Activated CD8-positive, alpha-beta memory T cell treated with anti-CD3 and anti-CD28 coated beads for 1 hour (primary cell): Measurements from ENCODE around the gene TACR2.

Source experiments
- DNase-seq, 2 donors: peaks; one replicate each; pipeline ENCODE4 v3.0.0-alpha.2; 2020; ENCODE audit warnings: low read depth in 1 of 2; ENCODE audit errors: extremely low read depth in 1 of 2

TACR2 gene

DNA sequence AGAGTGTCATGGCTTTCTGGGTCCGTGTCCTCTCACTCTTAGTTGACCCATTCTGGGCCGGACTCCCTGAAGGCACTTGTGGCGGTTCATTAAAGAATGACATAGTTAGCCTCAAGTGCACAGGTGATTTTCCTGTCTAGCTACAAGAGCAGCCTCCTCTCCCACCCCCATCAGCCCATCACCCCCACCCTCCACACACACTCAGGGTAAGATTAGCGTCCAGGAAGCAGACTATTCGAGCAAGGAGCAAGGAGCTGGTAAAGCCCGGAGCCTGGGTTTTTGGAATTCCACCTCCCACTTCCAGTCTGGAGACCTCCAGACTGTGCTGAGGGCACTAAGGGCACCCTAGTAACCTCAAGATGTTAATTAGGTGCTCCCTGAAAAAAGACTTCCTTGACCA is 39.5 kb downstream of the TACR2 start:
- no peak for DNase-seq

DNA sequence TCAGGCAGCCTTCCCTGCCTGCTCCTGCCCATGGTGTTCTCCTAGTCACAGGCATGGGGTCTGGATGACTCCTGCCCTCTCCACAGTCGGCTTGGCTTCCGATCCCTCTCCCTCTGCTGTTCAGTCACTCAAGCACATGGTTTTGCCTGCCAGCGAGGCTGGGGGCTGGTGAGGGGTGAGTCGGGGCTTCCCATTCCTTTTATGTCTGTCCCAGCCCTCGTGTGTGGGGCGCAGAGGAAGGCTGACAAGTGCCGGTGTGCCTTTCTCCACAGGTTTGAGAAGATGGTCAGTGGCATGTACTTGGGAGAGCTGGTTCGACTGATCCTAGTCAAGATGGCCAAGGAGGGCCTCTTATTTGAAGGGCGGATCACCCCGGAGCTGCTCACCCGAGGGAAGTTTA is 40.1 kb downstream of the TACR2 start:
- DNase-seq, result no peak

DNA sequence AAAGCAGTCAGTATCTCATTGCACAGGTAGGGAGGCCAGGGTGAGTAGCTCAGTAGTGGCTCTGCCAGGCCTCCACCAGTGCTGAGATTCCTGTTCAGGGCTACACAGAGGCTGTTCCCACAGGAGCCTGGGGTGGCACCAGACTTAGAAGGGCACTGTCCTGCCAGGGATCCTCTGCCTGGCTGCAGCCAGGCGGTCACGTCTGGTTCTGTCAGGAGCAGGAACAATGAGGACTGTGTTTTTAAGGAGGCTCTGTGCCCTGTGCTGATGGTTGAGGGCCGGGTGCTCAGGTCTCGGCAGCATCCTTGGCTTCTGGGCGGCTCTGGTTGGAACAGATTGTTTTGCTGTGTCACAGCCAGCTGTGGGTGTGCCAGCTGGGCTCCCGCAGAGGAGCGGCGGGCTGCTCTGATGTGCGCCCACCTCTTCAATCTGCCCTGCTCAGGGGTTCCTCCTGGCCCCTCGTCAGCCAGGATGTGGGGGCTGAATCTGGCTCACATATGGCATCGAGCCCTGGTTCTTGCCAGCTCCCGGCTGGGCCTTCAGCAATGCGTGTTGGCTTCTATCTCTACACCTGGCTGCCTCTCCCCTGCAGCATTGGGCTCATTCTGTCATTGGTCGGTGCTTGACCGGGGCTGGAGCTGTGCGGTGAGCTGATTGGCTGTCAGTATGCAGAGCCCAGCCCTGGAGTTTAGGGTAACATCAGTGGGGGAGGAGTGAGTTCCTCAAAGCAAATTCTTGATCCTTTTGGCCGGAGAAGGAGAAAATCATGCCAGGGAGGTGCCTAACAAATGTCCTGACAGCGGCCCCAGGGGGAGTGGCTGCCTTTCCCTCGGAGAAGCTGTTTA is 41.2 kb downstream of the TACR2 start:
- DNase-seq, result no peak

DNA sequence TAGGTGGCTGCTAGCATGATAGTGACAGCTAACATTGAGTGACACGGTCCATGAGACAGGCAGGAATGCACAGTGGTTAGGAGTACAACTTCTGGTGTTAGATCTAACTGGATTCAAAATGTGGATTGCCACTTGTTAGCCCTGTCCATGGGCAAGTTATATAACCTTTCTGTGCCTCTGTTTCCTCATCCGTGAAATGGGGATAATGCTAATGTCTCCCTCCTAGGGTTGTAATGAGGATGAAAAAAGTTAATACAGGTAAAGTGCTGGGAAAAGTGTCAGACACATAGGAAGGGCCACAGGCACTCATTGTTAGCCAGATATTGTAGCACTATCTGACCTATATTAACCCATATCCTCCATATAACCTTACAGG is 41.8 kb downstream of the TACR2 start:
- no peak for DNase-seq

DNA sequence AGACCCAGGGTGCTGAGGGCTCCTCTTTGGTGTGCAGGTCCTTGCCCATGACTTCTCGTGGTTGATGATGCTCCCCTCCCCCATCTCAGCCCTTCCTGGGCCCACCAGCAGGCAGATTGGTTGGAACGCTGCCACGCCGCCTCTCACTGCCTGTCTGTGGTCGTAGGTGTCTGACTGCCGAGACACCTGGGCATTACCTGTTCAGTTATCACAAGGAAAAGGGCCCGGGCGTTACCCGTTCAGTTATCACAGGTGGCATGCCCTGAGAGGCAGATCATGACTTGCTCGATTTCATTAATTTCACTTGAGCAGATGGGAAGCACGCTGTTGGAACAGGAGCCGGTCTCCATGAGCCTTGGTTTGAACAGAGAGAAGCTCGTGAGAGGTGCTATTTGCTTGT is 42.5 kb downstream of the TACR2 start:
- DNase-seq, result no peak

DNA sequence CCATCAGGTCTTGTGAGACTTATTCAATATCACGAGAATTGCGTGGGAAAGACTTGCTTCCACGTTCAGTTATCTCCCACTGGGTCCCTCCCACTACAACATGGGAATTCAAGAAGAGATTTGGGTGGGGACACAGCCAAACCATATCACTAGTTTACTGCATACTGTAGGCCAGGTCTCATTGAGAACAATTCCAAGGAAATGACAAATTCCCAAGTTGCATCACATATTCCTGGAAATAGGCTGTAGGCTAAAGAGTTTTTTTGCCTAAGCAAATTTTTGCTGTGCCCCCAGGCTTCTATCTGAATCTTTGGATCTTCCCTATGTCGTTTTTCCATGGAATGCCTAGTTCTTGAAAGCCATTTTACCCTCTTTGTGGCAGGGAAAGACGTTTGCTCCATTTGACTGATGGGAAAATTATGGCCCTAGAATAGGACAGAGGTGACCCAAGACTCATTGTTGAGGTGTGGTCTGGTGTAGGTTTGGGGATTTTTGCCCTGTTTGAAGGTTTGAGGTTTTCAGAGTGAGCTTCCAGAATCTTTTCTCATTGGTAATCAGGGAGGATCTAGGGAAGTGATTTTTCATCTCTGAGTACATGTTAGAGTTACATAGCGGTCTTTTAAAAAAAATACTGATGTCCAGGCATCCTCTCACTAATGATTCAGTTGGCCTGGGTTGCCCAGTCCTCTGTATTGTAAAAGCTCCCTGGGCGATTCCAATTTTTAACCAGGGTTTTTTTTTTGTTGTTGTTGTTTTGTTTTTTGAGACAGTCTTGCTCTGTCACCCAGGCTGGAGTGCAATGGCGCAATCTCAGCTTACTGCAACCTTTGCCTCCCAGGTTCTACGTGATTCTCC is 44.4 kb downstream of the TACR2 start:
- no peak for DNase-seq

DNA sequence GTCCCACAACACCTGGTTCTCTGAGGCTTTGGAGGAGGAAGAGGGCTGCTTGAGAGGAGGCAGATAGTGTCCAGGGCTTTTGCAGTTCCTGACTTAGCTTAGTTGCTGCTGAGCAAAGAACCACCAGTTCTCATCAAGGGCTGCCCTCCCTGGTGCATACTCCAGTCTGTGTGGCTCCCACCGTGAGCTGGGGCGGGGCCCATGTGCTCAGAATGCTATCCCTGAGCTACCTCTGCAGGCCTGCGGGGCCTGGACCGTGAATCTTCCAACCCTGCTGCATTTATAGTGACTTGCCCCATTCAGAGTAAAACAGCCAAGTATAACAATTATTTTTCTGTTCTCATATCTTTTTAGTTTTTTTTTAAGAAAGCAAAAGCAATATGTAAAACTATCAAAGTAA is 49.2 kb downstream of the TACR2 start:
- no peak for DNase-seq

DNA sequence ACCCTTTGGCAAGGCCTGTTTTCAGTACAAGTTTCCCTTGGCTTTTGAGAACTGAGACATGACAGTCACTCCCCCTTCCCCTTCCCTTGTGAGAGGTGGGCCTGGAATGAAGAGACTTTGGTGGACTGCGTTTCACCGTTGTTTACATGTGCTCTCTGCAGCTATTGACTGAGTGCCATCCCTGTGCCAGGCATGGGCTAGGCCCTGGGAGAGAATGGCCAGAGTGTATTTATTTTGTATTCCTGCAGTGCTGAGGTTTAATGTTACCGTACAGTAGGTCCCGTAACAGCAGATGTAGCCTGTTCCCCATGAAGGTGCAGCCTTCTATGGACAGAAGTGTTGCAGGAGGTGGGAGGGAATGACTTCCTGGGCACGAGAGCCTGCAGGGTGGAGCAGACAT is 50.0 kb downstream of the TACR2 start:
- DNase-seq, result no peak

DNA sequence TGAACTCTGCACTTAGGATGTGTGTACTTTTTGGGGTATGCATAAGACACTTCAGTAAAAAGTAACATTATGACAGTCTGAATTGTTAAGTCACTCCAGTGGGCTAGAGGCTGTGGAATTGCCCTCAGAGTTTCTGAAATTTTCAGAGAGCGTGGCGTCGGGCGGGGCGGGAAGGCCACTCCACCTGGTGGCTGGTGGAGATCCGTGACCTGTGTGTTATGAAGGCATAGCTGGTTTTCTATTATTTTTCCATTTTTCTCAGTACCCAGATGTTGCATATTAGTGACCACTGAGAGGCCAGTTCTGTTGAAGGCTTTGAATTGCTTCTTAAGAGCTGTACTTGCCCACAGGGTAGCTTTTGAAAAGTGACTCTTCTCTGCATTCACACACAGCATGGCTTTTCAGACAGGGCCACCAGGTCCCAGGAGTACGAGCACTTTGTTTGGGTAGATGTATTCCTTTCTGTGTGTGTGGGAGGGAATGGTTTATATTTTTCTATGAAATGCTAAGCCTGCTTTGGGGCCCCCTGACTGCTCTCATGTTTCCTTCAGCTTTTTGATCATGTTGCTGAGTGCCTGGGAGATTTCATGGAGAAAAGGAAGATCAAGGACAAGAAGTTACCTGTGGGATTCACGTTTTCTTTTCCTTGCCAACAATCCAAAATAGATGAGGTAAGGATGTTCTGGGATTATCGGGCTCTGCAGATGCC is 52.3 kb downstream of the TACR2 start:
- DNase-seq, result no peak

DNA sequence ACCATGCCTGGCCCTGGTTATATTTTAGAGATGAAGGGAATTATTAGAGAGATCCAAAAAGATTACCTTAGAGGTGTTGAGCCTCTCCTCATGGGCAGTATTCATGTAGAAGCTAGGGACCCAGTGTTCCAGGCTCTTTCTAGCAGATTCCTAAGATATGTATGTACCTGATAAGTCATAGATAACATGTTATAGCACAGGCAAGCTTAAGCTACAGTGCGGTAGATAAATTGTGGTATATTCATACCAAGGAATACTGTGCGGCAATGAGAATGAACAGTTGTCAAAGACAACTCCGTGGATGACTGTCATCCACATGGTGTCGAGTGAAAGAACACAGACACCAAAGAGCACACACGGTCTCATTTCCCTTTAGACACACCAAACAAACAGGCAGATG is 53.1 kb downstream of the TACR2 start:
- no peak for DNase-seq

DNA sequence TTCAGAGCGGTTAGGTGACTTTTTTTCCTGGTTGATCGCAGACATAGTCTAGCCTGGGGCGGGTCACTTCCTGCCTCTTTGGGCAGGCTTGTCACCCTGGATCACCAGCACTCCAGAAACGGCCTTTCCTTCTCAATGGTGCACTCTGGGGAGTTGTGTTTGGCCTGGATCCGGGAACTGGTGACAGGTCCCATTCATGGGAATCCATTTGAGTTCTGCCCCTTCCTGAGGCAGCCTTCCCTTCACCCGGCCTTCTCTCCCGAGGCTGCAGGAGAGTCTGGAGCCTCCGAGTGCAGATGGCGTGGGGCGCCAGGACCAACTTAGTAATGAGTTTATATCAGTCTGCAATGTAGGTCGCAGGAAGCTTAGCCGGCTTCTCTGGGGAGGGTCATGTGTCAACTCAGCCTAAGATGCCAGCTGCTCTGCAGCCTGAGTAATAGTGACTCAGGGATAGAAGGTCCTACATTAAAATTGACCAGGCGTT is 54.2 kb downstream of the TACR2 start:
- DNase-seq, result no peak

DNA sequence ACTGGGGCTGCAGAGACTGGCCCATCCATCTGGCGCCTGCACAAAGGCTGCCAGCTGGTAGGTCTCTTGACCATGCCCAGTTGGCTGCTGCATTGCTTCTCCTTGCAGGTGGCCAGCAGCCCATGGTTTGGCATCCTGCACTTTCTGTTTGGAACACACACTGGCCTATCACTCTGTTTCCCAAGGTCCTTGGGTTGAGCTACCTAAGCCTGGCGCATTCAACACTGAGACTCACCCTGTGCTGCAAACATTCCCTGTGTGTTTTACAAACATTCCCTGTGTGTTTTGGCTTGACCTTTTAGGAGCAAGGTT is 55.5 kb downstream of the TACR2 start:
- no peak for DNase-seq

DNA sequence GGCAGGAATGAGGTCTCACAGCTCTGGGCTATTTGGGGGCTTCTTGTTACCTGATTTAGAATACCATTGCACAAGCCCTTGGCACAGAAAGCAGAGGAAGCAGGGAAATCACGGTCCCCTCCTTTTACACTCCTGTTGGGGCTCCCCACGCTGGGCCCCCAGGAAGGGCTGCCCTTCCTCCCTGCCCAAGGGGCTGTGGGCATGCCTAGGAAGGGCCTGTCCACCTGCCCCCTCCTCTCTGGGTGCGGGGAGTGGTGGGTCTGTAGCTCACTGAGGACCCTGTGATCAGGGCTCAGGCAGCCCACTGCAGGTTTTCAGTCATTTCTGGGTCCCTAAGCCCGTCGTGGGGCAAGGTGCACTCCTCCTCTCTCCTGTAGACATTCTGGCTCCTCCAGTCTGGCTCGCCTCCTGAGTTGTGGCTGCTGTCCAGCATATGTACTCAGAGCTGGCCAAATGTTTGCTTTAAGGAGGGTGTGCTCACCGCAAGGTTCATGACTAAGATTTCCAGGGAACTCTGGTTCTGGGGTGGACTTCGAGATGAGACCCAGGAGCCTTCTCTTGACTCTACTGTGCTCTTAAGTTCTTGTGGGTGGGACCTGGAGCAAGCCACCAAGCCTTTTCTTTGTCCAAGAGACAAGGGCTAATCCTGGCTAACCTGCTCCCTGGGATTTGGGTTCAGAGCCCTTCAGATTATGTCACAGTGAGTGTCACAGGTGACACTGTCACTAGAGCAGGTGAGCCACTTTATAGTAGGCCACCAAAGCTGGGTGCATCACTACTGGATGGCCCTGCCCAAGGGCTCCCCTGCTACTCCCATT is 56.0 kb downstream of the TACR2 start:
- DNase-seq, result no peak

DNA sequence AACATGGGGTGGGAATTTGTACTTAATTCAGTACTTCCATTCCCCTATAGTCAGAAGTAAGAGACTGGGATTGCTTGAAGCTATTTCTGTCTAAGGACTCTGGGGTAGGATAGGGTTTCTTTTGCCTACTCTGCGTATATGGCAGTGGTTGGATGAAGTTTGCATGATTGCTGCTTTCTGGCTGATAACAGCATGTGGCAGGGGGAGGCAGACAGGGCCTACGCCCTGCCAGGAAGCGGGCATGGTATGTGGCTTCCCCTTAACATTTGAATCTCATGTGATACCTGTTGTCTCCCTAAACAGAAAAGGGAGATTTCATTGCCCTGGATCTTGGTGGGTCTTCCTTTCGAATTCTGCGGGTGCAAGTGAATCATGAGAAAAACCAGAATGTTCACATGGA is 57.1 kb downstream of the TACR2 start:
- DNase-seq, result no peak

DNA sequence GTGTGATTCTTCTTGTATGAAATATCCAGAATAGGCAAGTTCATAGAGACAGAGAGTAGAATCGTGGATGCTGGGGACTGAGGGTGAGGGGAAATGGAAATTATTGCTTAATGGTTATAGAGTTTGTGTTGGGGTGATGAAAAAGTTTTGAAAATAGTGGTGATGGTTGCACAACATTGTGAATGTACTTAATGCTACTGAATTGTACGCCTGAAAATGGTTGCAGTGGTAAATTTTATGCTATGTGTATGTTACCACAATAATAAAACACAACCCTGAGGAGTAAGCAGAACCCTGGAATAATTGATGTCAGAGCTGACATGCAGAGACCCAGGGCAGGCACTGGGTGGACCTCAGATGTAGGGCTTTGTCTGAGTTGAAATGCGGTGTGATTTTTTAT is 57.6 kb downstream of the TACR2 start:
- no peak for DNase-seq

DNA sequence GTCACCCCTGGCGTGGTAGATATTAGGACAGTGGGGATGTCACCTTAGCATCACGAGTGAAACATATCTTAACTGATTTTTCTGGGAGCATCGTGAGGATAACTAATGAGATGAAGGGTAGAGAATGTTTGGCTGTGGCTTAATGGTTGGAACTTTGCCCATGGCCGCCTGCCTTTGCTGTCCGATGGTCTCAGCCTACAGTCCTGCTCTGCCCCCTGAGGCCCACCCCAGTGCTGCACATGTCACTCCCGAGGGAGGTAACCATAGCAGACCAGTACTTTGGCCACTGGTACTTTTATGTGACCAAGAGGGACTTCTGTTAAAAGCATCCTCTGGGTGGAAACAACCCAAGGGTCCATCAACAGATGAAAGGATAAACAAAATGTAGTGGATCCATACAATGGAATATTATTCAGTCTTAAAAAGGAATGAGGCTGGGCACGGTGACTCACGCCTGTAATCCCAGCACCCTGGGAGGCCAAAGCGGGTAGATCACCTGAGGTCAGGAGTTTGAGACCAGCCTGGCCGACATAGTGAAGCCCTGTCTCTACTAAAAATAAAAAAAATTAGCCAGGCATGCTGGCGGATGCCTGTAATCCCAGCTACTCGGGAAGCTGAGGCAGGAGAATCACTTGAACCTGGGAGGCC is 58.4 kb downstream of the TACR2 start:
- DNase-seq, result no peak

DNA sequence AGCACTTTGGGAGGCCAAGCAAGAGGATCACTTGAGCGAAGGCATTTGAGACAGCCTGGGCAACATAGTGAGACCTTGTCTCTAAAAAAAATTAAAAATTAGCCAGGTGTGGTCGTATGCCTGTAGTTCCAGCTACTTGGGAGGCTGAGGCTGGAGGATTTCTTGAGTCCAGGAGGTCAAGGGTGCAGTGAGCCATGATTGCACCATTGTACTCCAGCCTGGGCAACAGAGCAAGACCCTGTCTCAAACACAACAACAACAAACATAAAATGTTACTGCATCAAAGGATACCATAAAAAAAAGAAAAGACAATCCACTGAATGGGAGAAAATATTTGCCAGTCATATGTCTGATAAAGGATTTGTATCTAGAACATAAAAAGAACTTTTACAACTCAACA is 60.5 kb downstream of the TACR2 start:
- DNase-seq, result no peak

DNA sequence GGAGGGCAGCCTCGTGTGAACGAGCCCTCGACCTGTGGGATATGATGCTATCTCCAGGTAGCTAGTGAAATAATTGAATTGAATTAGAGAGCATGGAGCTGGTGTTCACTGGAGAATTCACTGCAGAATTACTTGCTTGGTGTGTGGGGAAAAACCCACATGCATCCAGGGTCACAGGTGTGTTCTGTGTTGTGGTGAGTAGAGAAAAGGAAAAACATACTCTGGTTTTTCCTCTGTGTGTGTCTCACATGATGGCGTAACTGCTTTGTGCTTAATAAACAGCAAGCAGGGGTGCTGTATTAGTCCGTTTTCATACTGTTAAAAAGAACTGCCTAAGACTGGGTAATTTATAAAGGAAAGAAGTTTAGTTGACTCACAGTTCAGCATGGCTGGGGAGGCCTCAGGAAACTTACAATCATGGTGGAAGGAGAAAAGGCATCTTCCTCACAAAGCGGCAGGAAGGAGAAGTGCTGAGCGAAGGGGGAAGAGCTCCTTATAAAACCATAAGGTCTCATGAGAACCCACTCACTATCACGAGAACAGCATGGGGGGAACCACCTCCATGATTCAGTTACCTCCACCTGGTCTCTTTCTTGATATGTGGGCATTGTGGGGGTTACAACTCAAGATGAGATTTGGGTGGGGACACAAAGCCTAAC is 62.6 kb downstream of the TACR2 start:
- no peak for DNase-seq
